Neuronal stem cell (in vitro differentiated cells): Measurements from ENCODE around the gene ZNF266.

Experiments used
- DNase-seq: peaks from one replicate; pipeline ENCODE4 v3.0.0-alpha.2; 2013; ENCODE audit warnings: low spot score
- H2AFZ ChIP-seq: one replicate; pipeline ENCODE4 v1.6.1; 2013; ENCODE audit warnings: mild to moderate bottlenecking, low read length, inconsistent platforms
- H2AK5ac ChIP-seq: 2 replicates; pipeline ENCODE4 v1.6.1; 2013; ENCODE audit warnings: low read depth, mild to moderate bottlenecking, inconsistent platforms, low read length, moderate library complexity, mixed read lengths
- H2BK120ac ChIP-seq: 2 replicates; pipeline ENCODE4 v1.6.1; 2013; ENCODE audit warnings: low read depth, mild to moderate bottlenecking, inconsistent platforms, low read length, moderate library complexity, mixed read lengths
- H2BK12ac ChIP-seq: one replicate; pipeline ENCODE4 v1.6.1; 2013; ENCODE audit warnings: low read length, inconsistent platforms
- H2BK15ac ChIP-seq: 2 replicates; pipeline ENCODE4 v1.6.1; 2013; ENCODE audit warnings: mild to moderate bottlenecking, low read length, inconsistent platforms, mixed read lengths
- H2BK5ac ChIP-seq: one replicate; pipeline ENCODE4 v1.6.1; 2013; ENCODE audit warnings: inconsistent platforms, mild to moderate bottlenecking, low read length, moderate library complexity
- H3K14ac ChIP-seq: one replicate; pipeline ENCODE4 v1.6.1; 2013; ENCODE audit warnings: low read length, inconsistent platforms
- H3K18ac ChIP-seq: 2 replicates; pipeline ENCODE4 v1.6.1; 2013; ENCODE audit warnings: low read length, inconsistent platforms
- H3K23ac ChIP-seq: 2 replicates; pipeline ENCODE4 v1.6.1; 2013; ENCODE audit warnings: low read depth, mild to moderate bottlenecking, mixed read lengths, low read length, inconsistent platforms; ENCODE audit not compliant: poor library complexity
- H3K27ac ChIP-seq: replicated peaks from 3 replicates; pipeline ENCODE4 v1.5.1; 2013; ENCODE audit warnings: low read length, inconsistent platforms
- H3K27me3 ChIP-seq, 3 experiments: 2 replicates each; pipeline ENCODE4 v1.6.1; 2013; ENCODE audit warnings: low read length in 3 of 3, mild to moderate bottlenecking in 2 of 3, inconsistent platforms in 1 of 3, low read depth in 1 of 3, mixed read lengths in 1 of 3, moderate library complexity in 1 of 3; ENCODE audit not compliant: control insufficient read depth in 3 of 3, insufficient read depth in 3 of 3
- H3K36me3 ChIP-seq, 2 donors: replicated peaks in 1 of 2; 2 replicates each; pipeline ENCODE4 v1.6.1; 2013; ENCODE audit warnings: low read length in 2 of 2; ENCODE audit not compliant: control insufficient read depth in 2 of 2, insufficient read depth in 2 of 2
- H3K4ac ChIP-seq: 2 replicates; pipeline ENCODE4 v1.6.1; 2013; ENCODE audit warnings: inconsistent platforms, mild to moderate bottlenecking, low read length, moderate library complexity
- H3K4me1 ChIP-seq, 2 donors: 1 replicate in 1 of 2; 2 replicates in 1 of 2; pipeline ENCODE4 v1.6.1; 2013; ENCODE audit warnings: low read length in 2 of 2, low read depth in 1 of 2; ENCODE audit not compliant: control insufficient read depth in 2 of 2, insufficient read depth in 1 of 2
- H3K4me2 ChIP-seq: one replicate; pipeline ENCODE4 v1.6.1; 2013; ENCODE audit warnings: mild to moderate bottlenecking, low read length, inconsistent platforms; ENCODE audit not compliant: insufficient read depth, poor library complexity, severe bottlenecking
- H3K4me3 ChIP-seq, 2 donors: 2 replicates each; pipeline ENCODE4 v1.5.1; 2013; ENCODE audit warnings: low read length in 2 of 2, mild to moderate bottlenecking in 2 of 2, inconsistent platforms in 1 of 2, moderate library complexity in 1 of 2
- H3K79me1 ChIP-seq: one replicate; pipeline ENCODE4 v1.6.1; 2013; ENCODE audit warnings: low read depth, mild to moderate bottlenecking, inconsistent platforms, low read length, moderate library complexity
- H3K9ac ChIP-seq: one replicate; pipeline ENCODE4 v1.6.1; 2013; ENCODE audit warnings: mild to moderate bottlenecking, low read depth, low read length, inconsistent platforms; ENCODE audit not compliant: poor library complexity
- H3K9me3 ChIP-seq, 2 donors: replicated peaks in 1 of 2; 2 replicates each; pipeline versions ENCODE3 to v1.6.1; 2013; ENCODE audit warnings: low read length in 2 of 2, mild to moderate bottlenecking in 2 of 2, inconsistent platforms in 1 of 2, low read depth in 1 of 2, mixed read lengths in 1 of 2, moderate library complexity in 1 of 2; ENCODE audit not compliant: control insufficient read depth in 2 of 2, insufficient read depth in 1 of 2
- H4K8ac ChIP-seq: one replicate; pipeline ENCODE4 v1.6.1; 2013; ENCODE audit warnings: low read depth, mild to moderate bottlenecking, inconsistent platforms, low read length, moderate library complexity
- H4K91ac ChIP-seq: one replicate; pipeline ENCODE4 v1.6.1; 2013; ENCODE audit warnings: low read length, low read depth, mild to moderate bottlenecking, inconsistent platforms; ENCODE audit not compliant: poor library complexity
- WGBS, 2 donors: extraction: QIAGEN DNeasy Blood & Tissue Kit; methylation state at CpG; one replicate each; pipeline ENCODE4 v1.1.7; 2013; ENCODE audit warnings: missing lambda C conversion rate in 2 of 2, mixed read lengths in 1 of 2; ENCODE audit not compliant: insufficient read length in 2 of 2, insufficient replicate concordance in 1 of 2; ENCODE audit errors: extremely low coverage in 2 of 2; 5-methylcytosine and 5-hydroxymethylcytosine counted together

The ZNF266 gene

DNA sequence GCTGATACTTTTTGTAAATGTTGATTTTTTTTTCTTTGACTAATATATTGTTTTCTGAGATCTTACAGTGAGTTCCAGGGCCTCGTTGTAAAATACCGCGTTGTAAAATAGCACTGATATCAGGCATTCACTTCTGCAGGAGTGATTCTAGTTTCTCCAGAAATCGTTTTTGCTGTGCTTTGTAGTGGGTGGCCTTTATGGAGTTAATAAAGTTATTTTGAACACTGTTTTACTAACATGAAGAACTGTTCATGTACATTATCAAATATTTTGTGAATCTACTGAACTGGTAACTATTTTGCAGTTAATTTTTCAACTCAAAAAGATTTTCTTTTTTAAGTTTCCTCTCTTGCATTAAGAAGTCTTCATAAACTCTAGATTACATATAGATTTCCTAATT lies 985 bp upstream of the ZNF266 start:
- Histone ChIP-seq H3K23ac (no peak overlapping the region), H3K4me2 (no peak overlapping the region), H3K79me1 (no peaks in the 10 kb centered on the region), H3K27ac (no peak overlapping the region), H2BK5ac (no peak overlapping the region), H2BK12ac (no peak overlapping the region), H3K14ac (no peak overlapping the region), H3K9ac (no peak overlapping the region), H4K8ac (no peak overlapping the region), H3K4me3 (peak overlapping the region in 1 of 2 donors; percentile 92), H3K4ac (no peak overlapping the region), H2BK120ac (no peak overlapping the region), H4K91ac (no peak overlapping the region), H3K4me1 (no peaks in the 10 kb centered on the region), H3K27me3 (no peaks in the 10 kb centered on the region), H2AFZ (no peak overlapping the region), H3K36me3 (peaks cover 5 to 38% of the 10 kb centered on the region in 2 donors), H3K9me3 (peaks cover 3 to 27% of the 10 kb centered on the region in 2 donors), H2AK5ac (no peak overlapping the region), H2BK15ac (no peak overlapping the region), H3K18ac (no peak overlapping the region)
- WGBS, 2 donors = no CpG with 5 or more reads among the region's 4 CpGs
- no peak for DNase-seq

DNA sequence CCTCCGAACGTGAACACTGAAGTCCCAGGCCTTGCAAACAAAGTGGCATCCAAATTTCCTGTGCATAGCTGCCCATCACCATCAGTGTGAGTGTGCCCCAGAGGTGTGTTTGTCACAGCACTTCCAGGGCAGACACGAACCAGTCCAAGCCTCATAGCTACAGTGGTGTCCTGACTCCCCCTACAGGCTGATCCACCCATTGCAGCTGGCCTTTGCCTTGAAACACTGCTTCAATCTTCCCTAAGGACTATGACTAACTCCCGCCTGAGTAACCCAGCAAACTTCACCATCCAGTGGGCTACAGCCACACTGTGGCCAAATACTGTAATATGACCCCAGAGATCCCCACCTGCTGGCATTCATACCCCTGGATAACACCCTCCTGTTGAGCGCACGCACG lies 3.9 kb downstream of the ZNF266 start:
- H2BK120ac ChIP-seq = no peak overlapping the region
- no CpG with 5 or more reads among the region's 7 CpGs for WGBS, 2 donors
- no peak overlapping the region for H3K23ac ChIP-seq
- peaks cover 20 to 70% of the 10 kb centered on the region in 2 donors for H3K36me3 ChIP-seq
- H3K4me2 ChIP-seq = no peak overlapping the region
- H3K18ac ChIP-seq = no peak overlapping the region
- H3K9ac ChIP-seq = peak overlapping the region; percentile 79
- H2AFZ ChIP-seq = no peak overlapping the region
- H3K27ac ChIP-seq = no peak overlapping the region
- peak overlapping the region; percentile 40 for H4K91ac ChIP-seq
- no peak overlapping the region for H4K8ac ChIP-seq
- H2BK15ac ChIP-seq = no peak overlapping the region
- no peak overlapping the region for H2AK5ac ChIP-seq
- no peaks in the 10 kb centered on the region for H3K79me1 ChIP-seq
- H3K4me3 ChIP-seq = no peak overlapping the region
- H3K27me3 ChIP-seq = no peaks in the 10 kb centered on the region
- H3K14ac ChIP-seq = no peak overlapping the region
- peaks cover 0 to 7% of the 10 kb centered on the region in 2 donors for H3K9me3 ChIP-seq
- no peak overlapping the region for H2BK12ac ChIP-seq
- DNase-seq = peak; percentile 31
- H2BK5ac ChIP-seq = no peak overlapping the region
- H3K4me1 ChIP-seq = no peaks in the 10 kb centered on the region
- no peak overlapping the region for H3K4ac ChIP-seq

DNA sequence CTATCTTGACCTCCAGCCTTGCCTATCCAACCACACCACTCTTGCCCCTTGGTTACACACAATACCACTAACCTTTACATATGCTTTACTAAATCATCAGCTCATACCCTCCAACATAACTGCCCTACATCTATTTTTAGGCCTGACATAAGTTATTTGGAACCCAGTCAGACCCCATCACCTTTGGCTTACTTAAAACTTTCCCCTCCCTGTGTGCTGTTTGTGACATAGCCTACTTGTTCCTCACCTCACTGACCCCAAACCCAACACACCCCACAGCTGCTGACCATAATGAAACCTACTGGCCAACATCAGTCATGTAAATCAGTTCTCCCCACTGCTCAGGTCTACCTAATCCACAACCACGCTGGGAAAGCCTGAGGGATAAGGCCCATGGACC lies 4.9 kb downstream of the ZNF266 start:
- H3K4me1 ChIP-seq = no peaks in the 10 kb centered on the region
- WGBS, 2 donors = no CpG with 5 or more reads among the region's 1 CpG
- no peak overlapping the region for H2AFZ ChIP-seq
- H2BK12ac ChIP-seq = no peak overlapping the region
- no peaks in the 10 kb centered on the region for H3K27me3 ChIP-seq
- H2BK120ac ChIP-seq = no peak overlapping the region
- H2BK5ac ChIP-seq = no peak overlapping the region
- H3K79me1 ChIP-seq = no peaks in the 10 kb centered on the region
- no peak overlapping the region for H2AK5ac ChIP-seq
- no peak overlapping the region for H3K4ac ChIP-seq
- H3K4me3 ChIP-seq = no peak overlapping the region
- no peak overlapping the region for H3K4me2 ChIP-seq
- peaks cover 25 to 80% of the 10 kb centered on the region in 2 donors for H3K36me3 ChIP-seq
- no peak overlapping the region for H4K91ac ChIP-seq
- peaks cover 3 to 5% of the 10 kb centered on the region in 2 donors for H3K9me3 ChIP-seq
- H3K9ac ChIP-seq = no peak overlapping the region
- no peak for DNase-seq
- H3K18ac ChIP-seq = no peak overlapping the region
- H3K23ac ChIP-seq = no peak overlapping the region
- no peak overlapping the region for H2BK15ac ChIP-seq
- no peak overlapping the region for H4K8ac ChIP-seq
- H3K14ac ChIP-seq = no peak overlapping the region
- H3K27ac ChIP-seq = no peak overlapping the region

DNA sequence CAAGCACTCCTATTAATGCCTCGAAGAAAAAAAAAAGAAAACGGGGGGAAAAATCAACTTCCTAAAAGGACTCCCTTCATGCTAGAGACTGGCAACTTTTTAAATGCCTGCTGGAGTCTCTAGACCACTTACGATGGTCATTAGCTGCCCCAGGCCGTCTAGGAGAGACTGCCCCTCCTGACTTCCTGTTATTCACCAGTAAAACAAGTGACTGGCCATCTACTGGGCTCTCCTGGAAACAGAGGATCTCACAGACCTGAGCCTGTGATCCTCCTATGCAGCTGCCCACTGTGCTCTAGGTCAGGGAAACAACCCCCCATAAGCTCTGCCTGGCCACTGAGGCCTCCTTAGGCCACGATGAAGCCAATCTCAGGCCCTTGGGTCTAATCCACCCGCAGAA lies 7.4 kb downstream of the ZNF266 start:
- no peak overlapping the region for H4K91ac ChIP-seq
- H2BK120ac ChIP-seq = no peak overlapping the region
- H3K79me1 ChIP-seq = no peaks in the 10 kb centered on the region
- H3K9ac ChIP-seq = no peak overlapping the region
- H3K4me2 ChIP-seq = no peak overlapping the region
- no peak overlapping the region for H3K4me3 ChIP-seq
- DNase-seq = no peak
- no peak overlapping the region for H3K23ac ChIP-seq
- H3K9me3 ChIP-seq = peaks cover 6 to 7% of the 10 kb centered on the region in 2 donors
- no peak overlapping the region for H2AK5ac ChIP-seq
- H3K27me3 ChIP-seq = no peaks in the 10 kb centered on the region
- H2BK15ac ChIP-seq = no peak overlapping the region
- no peak overlapping the region for H3K14ac ChIP-seq
- no peak overlapping the region for H3K18ac ChIP-seq
- WGBS, 2 donors = no CpG with 5 or more reads among the region's 6 CpGs
- no peak overlapping the region for H3K27ac ChIP-seq
- H2BK5ac ChIP-seq = no peak overlapping the region
- H4K8ac ChIP-seq = no peak overlapping the region
- no peak overlapping the region for H2AFZ ChIP-seq
- H3K4ac ChIP-seq = no peak overlapping the region
- no peak overlapping the region for H2BK12ac ChIP-seq
- H3K36me3 ChIP-seq = peaks cover 34 to 92% of the 10 kb centered on the region in 2 donors
- no peaks in the 10 kb centered on the region for H3K4me1 ChIP-seq
